Keratinocyte (primary cell): Measurements from ENCODE around the gene EDNRA. TPM values are rescaled to one million over a fixed set of nuclear protein-coding genes. Genes with fewer than 3 reads are reported as not detected.
"Not testable (repeated sequence)": the region's sequence is repeated elsewhere in the genome, so short reads cannot be mapped to it uniquely, and the experiment has no call there.

Experiments
- DNase-seq: peaks from one replicate; pipeline ENCODE4 v3.0.0-alpha.2; 2011; ENCODE audit warnings: low read depth, missing footprints, low spot score
- FAIRE-seq: peaks from 2 replicates; lab custom pipeline; 2011; peaks lifted over from hg19 to GRCh38; lab: Jason Lieb, UNC
- H2AFZ ChIP-seq: 2 replicates; pipeline ENCODE4 v1.6.0; 2012; ENCODE audit warnings: low read length, control low read depth, inconsistent platforms; ENCODE audit not compliant: control insufficient read depth
- H3K27ac ChIP-seq: 2 replicates; pipeline ENCODE4 v1.5.1; 2011; ENCODE audit warnings: low read length; ENCODE audit not compliant: control insufficient read depth, insufficient read depth
- H3K27me3 ChIP-seq: 3 replicates; pipeline ENCODE4 v1.6.0; 2011; ENCODE audit warnings: low read length; ENCODE audit not compliant: control insufficient read depth, insufficient read depth; ENCODE audit errors: extremely low read depth
- H3K36me3 ChIP-seq, 2 experiments: 2 replicates in 1 of 2; 3 replicates in 1 of 2; pipeline ENCODE4 v1.5.1; 2011; ENCODE audit warnings: low read length in 2 of 2, mild to moderate bottlenecking in 1 of 2; ENCODE audit not compliant: control insufficient read depth in 2 of 2, insufficient read depth in 2 of 2; ENCODE audit errors: extremely low read depth in 1 of 2
- H3K4me1 ChIP-seq: 3 replicates; pipeline ENCODE4 v1.5.1; 2011; ENCODE audit warnings: low read length; ENCODE audit not compliant: control insufficient read depth, insufficient read depth; ENCODE audit errors: extremely low read depth
- H3K4me2 ChIP-seq: 3 replicates; pipeline ENCODE4 v1.6.0; 2011; ENCODE audit warnings: low read depth, low read length; ENCODE audit not compliant: control insufficient read depth, insufficient read depth; ENCODE audit errors: extremely low read depth
- H3K4me3 ChIP-seq, 3 experiments: fragments of 200-600 bp in 1 of 3; sonication (generic) in 1 of 3; 2 replicates in 2 of 3; 3 replicates in 1 of 3; pipeline ENCODE4 v1.5.1; 2011 to 2016; ENCODE audit warnings: low read length in 3 of 3, mild to moderate bottlenecking in 3 of 3, control low read depth in 2 of 3, inconsistent platforms in 1 of 3, low read depth in 1 of 3, mixed read lengths in 1 of 3, mixed run types in 1 of 3, moderate library complexity in 1 of 3; ENCODE audit not compliant: control insufficient read depth in 2 of 3, insufficient read depth in 2 of 3; ENCODE audit errors: extremely low read depth in 1 of 3
- H3K79me2 ChIP-seq: 2 replicates; pipeline ENCODE4 v1.6.0; 2012; ENCODE audit warnings: low read length; ENCODE audit not compliant: control insufficient read depth, insufficient read depth
- H3K9ac ChIP-seq: 3 replicates; pipeline ENCODE4 v1.6.0; 2011; ENCODE audit warnings: low read length; ENCODE audit not compliant: control insufficient read depth, insufficient read depth; ENCODE audit errors: extremely low read depth
- H3K9me1 ChIP-seq: 3 replicates; pipeline ENCODE4 v1.6.0; 2011; ENCODE audit warnings: low read length; ENCODE audit not compliant: control insufficient read depth, insufficient read depth; ENCODE audit errors: extremely low read depth
- H3K9me3 ChIP-seq: 2 replicates; pipeline ENCODE4 v1.5.1; 2012; ENCODE audit warnings: low read depth, low read length; ENCODE audit not compliant: control insufficient read depth
- H4K20me1 ChIP-seq: 3 replicates; pipeline ENCODE4 v1.6.0; 2011; ENCODE audit warnings: low read length; ENCODE audit not compliant: control insufficient read depth, insufficient read depth; ENCODE audit errors: extremely low read depth
- CTCF ChIP-seq, 3 experiments: IDR thresholded peaks in 1 of 3; conservative IDR thresholded peaks in 1 of 3; optimal IDR thresholded peaks in 1 of 3; 2 replicates in 2 of 3; 3 replicates in 1 of 3; pipeline versions ENCODE3 to v1.5.1; 2011; ENCODE audit warnings: low read length in 3 of 3, mild to moderate bottlenecking in 3 of 3, moderate library complexity in 2 of 3, control low read depth in 1 of 3, inconsistent platforms in 1 of 3; ENCODE audit not compliant: insufficient read depth in 2 of 3; ENCODE audit errors: extremely low read depth in 1 of 3
- EZH2 ChIP-seq: IDR thresholded peaks from one replicate; pipeline ENCODE4 v1.6.1; 2012; ENCODE audit warnings: inconsistent platforms, mild to moderate bottlenecking, low read length, moderate library complexity
- dilution Hi-C: fragments of 300-500 bp; cut with MboI; formaldehyde crosslinking; loops from one replicate; pipeline ENCODE4 v1.7.0; 2020; ENCODE audit warnings: low sequenced_read_pairs; ENCODE audit not compliant: extremely low pct_ligation_motif_present
- polyA minus RNA-seq, 3 experiments: library from RNA; depleted of rRNA, polyadenylated mRNA; stranded (reverse); fragments of >200 nt; gene quantifications; 1 replicate in 1 of 3; 2 replicates in 1 of 3; 3 replicates in 1 of 3; pipeline ENCODE4 v1.2.3, GENCODE V29; 2011
- polyA plus RNA-seq, 5 experiments: library from polyadenylated mRNA; depleted of rRNA in 3 of 5; stranded (reverse) in 3 of 5; stranded (forward) in 1 of 5; unstranded in 1 of 5; fragments of >200 nt; gene quantifications; 1 replicate in 1 of 5; 2 replicates in 3 of 5; 3 replicates in 1 of 5; pipeline versions ENCODE4 v1.2.1 to v1.2.3, GENCODE V29; 2011 to 2012; ENCODE audit warnings: missing spikeins in 2 of 5, low read depth in 1 of 5, low replicate concordance in 1 of 5

The EDNRA gene
- polyA plus RNA-seq (5.5 to 7.8 TPM (median 6.1 TPM) in 3 replicates), polyA minus RNA-seq (4.2 to 13.2 TPM (median 5.1 TPM) in 3 replicates)
- 0.20 TPM for polyA plus RNA-seq (2011; ENCODE audit: low read depth)
- 1.9 and 3.3 TPM in 2 replicates for polyA plus RNA-seq (2011; cell fraction: cytosol; rRNA removed)
- 8.6 and 8.9 TPM in 2 replicates for polyA plus RNA-seq (2011; cell fraction: nucleus; rRNA removed)
- 0.35 and 3.4 TPM in 2 replicates for polyA plus RNA-seq (2012; ENCODE audit: low replicate concordance)
- 3.5 TPM for polyA minus RNA-seq (2011; cell fraction: cytosol; rRNA and poly(A)+ RNA removed)
- 9.5 and 15.4 TPM in 2 replicates for polyA minus RNA-seq (2011; cell fraction: nucleus; rRNA and poly(A)+ RNA removed)

- peak within 1 kb of the TSS; percentile 76 for H3K9ac ChIP-seq
- peak within 1 kb of the TSS; percentile 62 for H3K27ac ChIP-seq
- peak within 1 kb of the TSS; percentile 87 for H2AFZ ChIP-seq
- FAIRE-seq, result no peak
- peaks cover 31% of the 10 kb centered on the region for H3K4me1 ChIP-seq
- H3K4me2 ChIP-seq, result peak within 1 kb of the TSS; percentile 97
- no peak for TF ChIP-seq EZH2
- no peak for TF ChIP-seq CTCF (optimal IDR thresholded peaks at IDR 0.05 in 1 of 3, IDR thresholded peaks at IDR 0.05 in 1 of 3, conservative IDR thresholded peaks at IDR 0.05 in 1 of 3; ENCODE audit: extremely low read depth in 1 of 3, insufficient read depth in 2 of 3, low read length in 3 of 3)
- H3K79me2 ChIP-seq, result no peaks in the 10 kb centered on the region
- H3K36me3 ChIP-seq, result no peaks in the 10 kb centered on the region
- DNase-seq, result no peak
- no peaks in the 10 kb centered on the region for H4K20me1 ChIP-seq
- no peaks in the 10 kb centered on the region for H3K27me3 ChIP-seq
- H3K9me1 ChIP-seq, result no peaks in the 10 kb centered on the region
- dilution Hi-C loops, result no loop called here
- H3K9me3 ChIP-seq, result no peaks in the 10 kb centered on the region
- peak within 1 kb of the TSS; percentile 34 to 80 (median 72) for H3K4me3 ChIP-seq
These were observed at the start of gene EDNRA for GRCh38 chr4:147480891-147481576. TSS of gene EDNRA (plus strand) at chr4:147481097. CDS start at chr4:147485682, 4,585 bp downstream.

DNA sequence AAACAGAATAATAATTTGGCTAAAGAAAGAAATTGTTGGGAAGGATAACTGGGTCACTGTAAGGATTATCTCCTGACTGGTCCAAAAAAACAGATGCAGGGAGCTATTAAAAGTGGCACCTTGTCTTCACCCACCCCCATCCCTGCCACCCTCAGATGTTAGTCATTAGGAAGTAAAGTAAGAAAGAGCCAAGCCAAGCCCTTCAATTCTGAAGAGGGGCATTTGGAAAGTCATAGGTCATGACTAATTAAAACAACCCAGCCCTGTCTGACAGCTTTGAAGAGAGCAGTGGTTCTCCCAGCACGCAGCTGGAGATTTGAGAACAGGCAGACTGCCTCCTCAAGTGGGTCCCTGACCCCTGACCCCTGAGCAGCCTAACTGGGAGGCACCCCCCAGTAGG lies 46.5 kb upstream of the EDNRA start:
- H3K9me3 ChIP-seq, H3K9ac ChIP-seq, H3K9me1 ChIP-seq, H3K36me3 ChIP-seq, DNase-seq, H3K79me2 ChIP-seq, H3K27me3 ChIP-seq, H3K4me1 ChIP-seq, H3K4me3 ChIP-seq, H3K27ac ChIP-seq, H2AFZ ChIP-seq, dilution Hi-C loops, H4K20me1 ChIP-seq: not testable (repeated sequence)
- H3K4me2 ChIP-seq, result peak overlapping the region; percentile 22
- peak; percentile 73 for FAIRE-seq
